Liver (tissue), 3 donors: ENCODE measurements around the gene FARP1.

Experiments used
- ATF3 ChIP-seq: IDR thresholded peaks from 2 replicates; pipeline ENCODE4 v1.6.1; 2016; ENCODE audit warnings: antibody characterized with exemption
- GABPA ChIP-seq, 2 donors: IDR thresholded peaks in 1 of 2; conservative IDR thresholded peaks in 1 of 2; 2 replicates each; pipeline ENCODE4 v1.6.1; 2016; ENCODE audit warnings: antibody characterized with exemption in 2 of 2, mild to moderate bottlenecking in 1 of 2, moderate library complexity in 1 of 2
- HNF4A ChIP-seq, 2 donors: conservative IDR thresholded peaks; 2 replicates each; pipeline ENCODE4 v1.6.1; 2016; ENCODE audit warnings: antibody characterized with exemption in 2 of 2, mild to moderate bottlenecking in 2 of 2
- RAD21 ChIP-seq, 2 donors: IDR thresholded peaks; 2 replicates each; pipeline ENCODE4 v1.6.1; 2016; ENCODE audit warnings: antibody characterized with exemption in 2 of 2, mild to moderate bottlenecking in 2 of 2
- SP1 ChIP-seq: IDR thresholded peaks from 2 replicates; pipeline ENCODE4 v1.6.1; 2018; ENCODE audit warnings: antibody characterized with exemption, mild to moderate bottlenecking
- TAF1 ChIP-seq: conservative IDR thresholded peaks from 2 replicates; pipeline ENCODE4 v1.6.1; 2016; ENCODE audit warnings: antibody characterized with exemption, mild to moderate bottlenecking
- TF ChIP-seq, protein P1 (sequence below): fragments of 150-350 bp; IDR thresholded peaks from 2 replicates; pipeline ENCODE4 v1.5.1; 2017; ENCODE audit warnings: improper control_type of control experiment, low read depth, low read length; ENCODE audit not compliant: missing input control
- TF ChIP-seq, protein P2 (sequence below): IDR thresholded peaks from 2 replicates; pipeline ENCODE4 v1.6.1; 2016; ENCODE audit warnings: antibody characterized with exemption, mild to moderate bottlenecking
- TF ChIP-seq, protein P3 (sequence below): IDR thresholded peaks from 2 replicates; pipeline ENCODE4 v1.6.1; 2016; ENCODE audit warnings: antibody characterized with exemption
- donor health status: healthy.
- donor health status: healthy.

DNA sequence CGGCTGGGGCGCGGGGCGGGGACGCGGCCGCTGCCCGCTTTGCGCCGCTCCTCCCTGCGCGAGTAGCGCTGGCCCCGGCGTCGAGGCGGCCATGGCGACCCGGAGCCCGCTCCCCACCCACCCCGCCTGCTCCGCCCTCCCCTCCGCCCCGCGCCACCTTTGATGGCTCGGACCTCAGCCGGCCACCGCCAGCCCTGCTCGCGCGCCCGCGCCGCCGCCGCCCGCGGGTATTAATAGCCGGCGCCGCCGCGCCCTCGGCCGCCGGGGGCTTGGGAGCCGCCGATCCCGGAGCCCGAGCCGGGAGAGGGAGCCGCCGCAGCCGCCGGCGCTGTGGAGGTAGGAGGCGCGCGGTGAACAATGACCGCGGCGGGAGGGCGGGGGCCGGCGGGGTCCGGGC is 261 bp downstream of the FARP1 start:
- TF ChIP-seq, protein P1, sequence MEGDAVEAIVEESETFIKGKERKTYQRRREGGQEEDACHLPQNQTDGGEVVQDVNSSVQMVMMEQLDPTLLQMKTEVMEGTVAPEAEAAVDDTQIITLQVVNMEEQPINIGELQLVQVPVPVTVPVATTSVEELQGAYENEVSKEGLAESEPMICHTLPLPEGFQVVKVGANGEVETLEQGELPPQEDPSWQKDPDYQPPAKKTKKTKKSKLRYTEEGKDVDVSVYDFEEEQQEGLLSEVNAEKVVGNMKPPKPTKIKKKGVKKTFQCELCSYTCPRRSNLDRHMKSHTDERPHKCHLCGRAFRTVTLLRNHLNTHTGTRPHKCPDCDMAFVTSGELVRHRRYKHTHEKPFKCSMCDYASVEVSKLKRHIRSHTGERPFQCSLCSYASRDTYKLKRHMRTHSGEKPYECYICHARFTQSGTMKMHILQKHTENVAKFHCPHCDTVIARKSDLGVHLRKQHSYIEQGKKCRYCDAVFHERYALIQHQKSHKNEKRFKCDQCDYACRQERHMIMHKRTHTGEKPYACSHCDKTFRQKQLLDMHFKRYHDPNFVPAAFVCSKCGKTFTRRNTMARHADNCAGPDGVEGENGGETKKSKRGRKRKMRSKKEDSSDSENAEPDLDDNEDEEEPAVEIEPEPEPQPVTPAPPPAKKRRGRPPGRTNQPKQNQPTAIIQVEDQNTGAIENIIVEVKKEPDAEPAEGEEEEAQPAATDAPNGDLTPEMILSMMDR, result no peak
- TF ChIP-seq TAF1, result no peak
- no peak for TF ChIP-seq GABPA (IDR thresholded peaks at IDR 0.05 in 1 of 2, conservative IDR thresholded peaks at IDR 0.05 in 1 of 2)
- no peak for TF ChIP-seq HNF4A (conservative IDR thresholded peaks at IDR 0.05)
- TF ChIP-seq, protein P2, sequence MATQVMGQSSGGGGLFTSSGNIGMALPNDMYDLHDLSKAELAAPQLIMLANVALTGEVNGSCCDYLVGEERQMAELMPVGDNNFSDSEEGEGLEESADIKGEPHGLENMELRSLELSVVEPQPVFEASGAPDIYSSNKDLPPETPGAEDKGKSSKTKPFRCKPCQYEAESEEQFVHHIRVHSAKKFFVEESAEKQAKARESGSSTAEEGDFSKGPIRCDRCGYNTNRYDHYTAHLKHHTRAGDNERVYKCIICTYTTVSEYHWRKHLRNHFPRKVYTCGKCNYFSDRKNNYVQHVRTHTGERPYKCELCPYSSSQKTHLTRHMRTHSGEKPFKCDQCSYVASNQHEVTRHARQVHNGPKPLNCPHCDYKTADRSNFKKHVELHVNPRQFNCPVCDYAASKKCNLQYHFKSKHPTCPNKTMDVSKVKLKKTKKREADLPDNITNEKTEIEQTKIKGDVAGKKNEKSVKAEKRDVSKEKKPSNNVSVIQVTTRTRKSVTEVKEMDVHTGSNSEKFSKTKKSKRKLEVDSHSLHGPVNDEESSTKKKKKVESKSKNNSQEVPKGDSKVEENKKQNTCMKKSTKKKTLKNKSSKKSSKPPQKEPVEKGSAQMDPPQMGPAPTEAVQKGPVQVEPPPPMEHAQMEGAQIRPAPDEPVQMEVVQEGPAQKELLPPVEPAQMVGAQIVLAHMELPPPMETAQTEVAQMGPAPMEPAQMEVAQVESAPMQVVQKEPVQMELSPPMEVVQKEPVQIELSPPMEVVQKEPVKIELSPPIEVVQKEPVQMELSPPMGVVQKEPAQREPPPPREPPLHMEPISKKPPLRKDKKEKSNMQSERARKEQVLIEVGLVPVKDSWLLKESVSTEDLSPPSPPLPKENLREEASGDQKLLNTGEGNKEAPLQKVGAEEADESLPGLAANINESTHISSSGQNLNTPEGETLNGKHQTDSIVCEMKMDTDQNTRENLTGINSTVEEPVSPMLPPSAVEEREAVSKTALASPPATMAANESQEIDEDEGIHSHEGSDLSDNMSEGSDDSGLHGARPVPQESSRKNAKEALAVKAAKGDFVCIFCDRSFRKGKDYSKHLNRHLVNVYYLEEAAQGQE, result no peak
- no peak for TF ChIP-seq ATF3
- TF ChIP-seq SP1, result no peak
- TF ChIP-seq RAD21 (IDR thresholded peaks at IDR 0.05), result no peak
- TF ChIP-seq, protein P3, sequence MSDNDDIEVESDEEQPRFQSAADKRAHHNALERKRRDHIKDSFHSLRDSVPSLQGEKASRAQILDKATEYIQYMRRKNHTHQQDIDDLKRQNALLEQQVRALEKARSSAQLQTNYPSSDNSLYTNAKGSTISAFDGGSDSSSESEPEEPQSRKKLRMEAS, result no peak
